Lung (tissue), 12 donors: Measurements from ENCODE around the gene MTG1. TPM values are rescaled to one million over a fixed set of nuclear protein-coding genes. Genes with fewer than 3 reads are reported as not detected.

Source experiments
- ATAC-seq: fragments of 200-7000 bp; cut with Tn5 transposase; one replicate; pipeline ENCODE4 v1.9.1; 2020; ENCODE audit warnings: moderate number of reproducible peaks; ENCODE audit not compliant: insufficient read depth, low FRiP score
- DNase-seq, 3 donors: peaks; one replicate each; pipeline ENCODE4 v3.0.0-alpha.2; 2013 to 2017
- H3K27ac ChIP-seq, 2 donors: one replicate each; pipeline ENCODE4 v1.5.1; 2013; ENCODE audit warnings: mild to moderate bottlenecking in 2 of 2, moderate library complexity in 2 of 2, control low read depth in 1 of 2, inconsistent platforms in 1 of 2, low read depth in 1 of 2, low read length in 1 of 2
- H3K27me3 ChIP-seq, 3 donors: one replicate each; pipeline ENCODE4 v1.5.1; 2013; ENCODE audit warnings: low read length in 2 of 3; ENCODE audit not compliant: control insufficient read depth in 3 of 3, insufficient read depth in 3 of 3
- H3K36me3 ChIP-seq, 4 donors: one replicate each; pipeline ENCODE4 v1.5.1; 2013; ENCODE audit warnings: low read length in 4 of 4, mild to moderate bottlenecking in 1 of 4, moderate library complexity in 1 of 4; ENCODE audit not compliant: control insufficient read depth in 4 of 4, insufficient read depth in 4 of 4
- H3K4me1 ChIP-seq, 5 donors: one replicate each; pipeline ENCODE4 v1.5.1; 2013; ENCODE audit warnings: low read length in 5 of 5, mild to moderate bottlenecking in 2 of 5, moderate library complexity in 1 of 5; ENCODE audit not compliant: control insufficient read depth in 5 of 5, insufficient read depth in 5 of 5
- H3K4me3 ChIP-seq: one replicate; pipeline ENCODE4 v1.5.1; 2013; ENCODE audit warnings: mild to moderate bottlenecking, control low read depth, moderate library complexity
- H3K9ac ChIP-seq, 2 donors: one replicate each; pipeline ENCODE4 v1.5.1; 2013; ENCODE audit warnings: low read length in 2 of 2, control low read depth in 1 of 2; ENCODE audit not compliant: insufficient read depth in 1 of 2
- H3K9me3 ChIP-seq, 4 donors: one replicate each; pipeline ENCODE4 v1.5.1; 2013; ENCODE audit warnings: low read length in 3 of 4, mild to moderate bottlenecking in 1 of 4, moderate library complexity in 1 of 4; ENCODE audit not compliant: control insufficient read depth in 4 of 4, insufficient read depth in 3 of 4
- CTCF ChIP-seq: IDR thresholded peaks from 2 replicates; pipeline ENCODE4 v1.5.1; 2012; ENCODE audit warnings: mild to moderate bottlenecking; ENCODE audit errors: control extremely low read depth, extremely low read depth
- WGBS, 2 donors: extraction: QIAGEN DNeasy Blood & Tissue Kit; methylation state at CpG; one replicate each; pipeline ENCODE4 v1.1.7; 2013; 5-methylcytosine and 5-hydroxymethylcytosine counted together
- polyA plus RNA-seq, 2 donors: library from polyadenylated mRNA; stranded (reverse); fragments of 200-250 nt; gene quantifications; one replicate each; pipeline ENCODE4 v1.2.1, GENCODE V29; 2013
- total RNA-seq, 2 donors: library from RNA; depleted of rRNA in 1 of 2; stranded (reverse); fragments of >200 nt in 1 of 2; gene quantifications; one replicate each; pipeline ENCODE4 v1.2.1, GENCODE V29; 2014 to 2021
- donor health status: control.
- donor health status: control.
- donor health status: Bipolar disorder and iron deficiency.
- donor health status: healthy.
- donor health status: DM: yes; HTN: yes; CAD: no.

MTG1 gene
- total and polyA plus RNA-seq, 4 donors, result 36.4 to 51.8 (median 44.5) TPM

GRCh38 chr10:133465191-133465949 is 71.4 kb downstream of the MTG1 start:
- no peak for TF ChIP-seq CTCF
- peaks cover 0 to 9% (median 0%) of the 10 kb centered on the region in 4 donors for H3K9me3 ChIP-seq
- H3K27ac ChIP-seq, result no peak overlapping the region
- no peaks in the 10 kb centered on the region for H3K36me3 ChIP-seq
- H3K27me3 ChIP-seq, result peaks cover 0 to 16% (median 0%) of the 10 kb centered on the region in 3 donors
- WGBS, 2 donors, result 32 to 40% methylated on average over 55 of the region's 55 CpGs
- DNase-seq (no peak), ATAC-seq (no peak)
- no peaks in the 10 kb centered on the region for H3K4me1 ChIP-seq
- no peak overlapping the region for H3K9ac ChIP-seq
- no peak overlapping the region for H3K4me3 ChIP-seq

GRCh38 chr10:133465950-133466474 is 72.1 kb downstream of the MTG1 start:
- H3K4me1 ChIP-seq, result no peaks in the 10 kb centered on the region
- H3K27ac ChIP-seq, result no peak overlapping the region
- no peak for TF ChIP-seq CTCF
- 90% methylated on average over 7 of the region's 7 CpGs for WGBS, 2 donors
- H3K36me3 ChIP-seq, result no peaks in the 10 kb centered on the region
- DNase-seq, result no peak
- H3K9ac ChIP-seq, result no peak overlapping the region
- no peak for ATAC-seq
- H3K9me3 ChIP-seq, result peaks cover 0 to 9% (median 2%) of the 10 kb centered on the region in 4 donors
- peaks cover 0 to 16% (median 0%) of the 10 kb centered on the region in 3 donors for H3K27me3 ChIP-seq
- H3K4me3 ChIP-seq, result no peak overlapping the region

- TF ChIP-seq CTCF, result no peak
- H3K4me3 ChIP-seq, result no peak overlapping the region
- H3K9ac ChIP-seq, result no peak overlapping the region
- ATAC-seq (no peak), DNase-seq (no peak)
- no peaks in the 10 kb centered on the region for H3K36me3 ChIP-seq
- WGBS, 2 donors, result 92 to 95% methylated on average over 7 of the region's 7 CpGs
- peaks cover 0 to 16% (median 0%) of the 10 kb centered on the region in 3 donors for H3K27me3 ChIP-seq
- H3K9me3 ChIP-seq, result peaks cover 0 to 9% (median 2%) of the 10 kb centered on the region in 4 donors
- H3K4me1 ChIP-seq, result no peaks in the 10 kb centered on the region
- no peak overlapping the region for H3K27ac ChIP-seq
Observed at GRCh38 chr10:133466683-133467275, 72.8 kb downstream of the MTG1 start.
